CD4-positive, alpha-beta T cell treated with Interleukin-1 beta for 1 hour (primary cell): ENCODE measurements around the gene KRTAP19-2.

Source experiments
- DNase-seq, 2 donors: peaks; one replicate each; pipeline ENCODE4 v3.0.0-alpha.2; 2020 to 2022

Gene KRTAP19-2, protein sequence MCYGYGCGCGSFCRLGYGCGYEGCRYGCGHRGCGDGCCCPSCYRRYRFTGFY

GRCh38 chr21:30487336-30487735 is at the start of gene KRTAP19-2:
Gene KRTAP19-2 (minus strand): TSS chr21:30487436. CDS start chr21:30487348, 88 bp downstream.
- DNase-seq, result no peak

- no peak for DNase-seq
Measured at GRCh38 chr21:30518876-30519275, 31.6 kb upstream of the KRTAP19-2 start.

GRCh38 chr21:30515681-30516080 is 28.4 kb upstream of the KRTAP19-2 start:
- no peak for DNase-seq

GRCh38 chr21:30505621-30506205 is 18.5 kb upstream of the KRTAP19-2 start:
- DNase-seq, result peak in 1 of 2 donors; percentile 2

GRCh38 chr21:30502041-30502440 is 14.8 kb upstream of the KRTAP19-2 start, which contains the start of gene KRTAP19-5:
Gene KRTAP19-5 (minus strand): TSS chr21:30502141. CDS start chr21:30502090, 51 bp downstream.
- no peak for DNase-seq

GRCh38 chr21:30497065-30497464 is 9.8 kb upstream of the KRTAP19-2 start, which contains the start of gene KRTAP19-4:
Gene KRTAP19-4 (minus strand): TSS chr21:30497165. CDS start chr21:30497110, 55 bp downstream.
- DNase-seq, result no peak

- no peak for DNase-seq
Measured at GRCh38 chr21:30491963-30492428, 4.8 kb upstream of the KRTAP19-2 start, which contains the start of gene KRTAP19-3. Gene KRTAP19-3 (minus strand): TSS chr21:30492013. CDS start chr21:30491957, 56 bp downstream.

DNA sequence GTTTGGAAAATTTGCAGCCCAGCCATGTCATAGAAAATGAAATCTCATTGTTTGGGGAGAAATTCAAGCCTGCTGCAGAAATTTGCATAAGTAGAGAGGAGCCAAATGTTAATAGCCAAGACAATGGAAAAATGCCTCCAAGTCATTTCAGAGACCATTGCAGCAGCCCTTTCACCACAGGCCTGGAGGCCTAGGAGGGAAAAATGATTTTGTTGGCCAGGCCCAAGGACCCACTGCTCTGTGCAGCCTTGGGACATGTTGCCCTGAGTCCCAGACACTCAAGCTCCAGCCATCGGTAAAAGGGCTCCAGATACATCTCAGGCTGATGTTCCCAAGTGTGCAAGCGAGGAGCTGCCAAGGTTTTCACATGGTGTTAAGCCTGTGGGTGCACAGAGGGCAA is 1.1 kb downstream of the KRTAP19-2 start:
- DNase-seq, result no peak

DNA sequence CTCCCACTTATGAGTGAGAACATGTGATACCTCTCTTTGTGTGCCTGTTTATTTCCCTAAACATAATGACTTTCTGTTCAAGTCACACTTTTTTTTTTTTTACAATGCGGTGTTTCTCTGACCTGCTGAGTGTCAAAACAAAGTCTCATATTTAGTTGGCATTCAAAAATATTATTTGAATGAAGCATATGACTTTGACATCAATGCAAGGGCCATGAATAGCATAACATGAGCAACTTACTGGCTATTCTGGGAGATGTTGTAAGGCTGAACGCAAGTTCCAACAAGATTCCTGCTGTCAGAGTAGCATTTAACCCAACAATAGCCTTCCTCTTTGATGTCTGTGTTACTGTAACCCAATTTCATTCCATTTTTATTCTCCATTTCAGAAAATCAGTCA is 5.1 kb downstream of the KRTAP19-2 start:
- DNase-seq, result no peak

DNA sequence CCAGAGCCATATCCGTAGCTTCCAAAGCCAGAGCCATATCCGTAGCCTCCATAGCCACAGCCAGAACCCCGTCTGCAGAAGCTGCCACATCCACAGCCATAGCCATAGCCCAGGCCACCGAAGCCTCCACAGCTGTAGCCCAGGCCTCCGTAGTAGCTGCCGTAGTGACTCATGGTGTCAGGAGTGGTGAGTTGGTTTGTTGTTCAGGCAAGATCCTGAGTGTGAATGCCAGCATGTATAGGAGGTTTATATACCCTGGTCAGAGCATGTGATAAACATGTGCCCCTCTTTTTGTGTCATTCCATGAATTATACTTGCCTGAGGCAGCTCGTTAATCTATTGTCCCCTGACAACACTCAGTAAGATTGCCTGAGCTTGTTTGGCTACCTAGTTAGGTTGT is 7.1 kb downstream of the KRTAP19-2 start, which contains the start of gene KRTAP19-1:
Gene KRTAP19-1, minus strand, starts transcription at position 223 of the 400 bp plus-strand sequence. Its CDS starts 50 bp downstream, at position 173.
- DNase-seq, result no peak

DNA sequence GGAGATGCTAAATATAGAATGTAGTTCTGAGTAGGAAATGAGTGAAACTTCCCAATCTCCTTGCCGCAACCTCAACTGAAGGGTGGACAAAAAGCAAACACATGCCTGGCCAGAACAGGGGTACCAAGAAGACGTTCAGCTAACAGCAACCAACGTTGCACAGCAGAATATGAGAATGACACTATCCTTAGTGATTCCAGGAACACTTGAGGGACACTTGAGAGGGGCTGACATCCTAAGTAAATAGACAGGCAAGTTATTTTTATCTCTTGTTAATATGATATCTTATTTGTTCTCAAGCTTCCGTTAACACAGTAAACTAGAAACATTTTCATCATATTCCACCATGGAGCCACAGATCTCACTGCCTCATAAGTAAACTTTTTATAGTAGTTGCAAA is 8.0 kb downstream of the KRTAP19-2 start:
- no peak for DNase-seq

GRCh38 chr21:30478004-30478403 is 9.2 kb downstream of the KRTAP19-2 start:
- DNase-seq, result no peak

DNA sequence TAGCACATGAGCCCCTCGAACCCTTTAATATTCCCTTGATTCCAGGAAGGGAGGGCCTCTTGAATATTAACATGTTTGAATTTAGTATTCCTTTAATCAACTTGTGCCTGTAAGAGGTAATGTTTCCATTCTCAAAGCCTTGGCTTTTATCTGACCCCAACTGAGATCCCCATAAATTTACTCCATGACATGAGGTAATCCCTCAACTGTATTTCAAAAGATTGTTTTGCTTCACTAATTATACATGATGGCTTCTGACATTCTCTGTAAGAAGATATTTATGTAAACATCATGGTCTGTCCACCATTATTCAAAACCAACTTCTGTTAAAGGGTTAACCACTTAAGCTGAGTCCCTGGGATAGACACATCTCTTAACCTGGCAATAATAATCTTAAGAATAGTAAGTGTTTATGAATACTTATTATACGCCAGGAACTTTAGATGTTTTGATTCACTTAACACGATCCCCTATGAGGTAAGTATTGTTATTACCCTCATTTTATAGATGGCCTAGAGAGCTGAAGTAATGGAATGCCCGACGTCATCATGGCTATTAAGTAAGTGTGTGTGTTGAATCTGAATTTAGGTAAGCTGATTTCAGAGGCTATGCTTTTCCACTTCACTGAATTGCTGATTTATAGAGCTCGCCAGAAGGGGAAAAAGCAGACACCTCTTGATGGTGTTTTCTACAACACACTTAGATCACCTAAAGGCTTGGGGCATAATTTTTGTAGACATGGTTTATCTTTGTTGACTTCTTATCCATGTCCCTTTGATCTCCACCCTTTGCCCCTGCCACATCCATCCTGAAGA is 18.1 kb downstream of the KRTAP19-2 start:
- no peak for DNase-seq

- no peak for DNase-seq
Measured at GRCh38 chr21:30463713-30464112, 23.5 kb downstream of the KRTAP19-2 start.

DNA sequence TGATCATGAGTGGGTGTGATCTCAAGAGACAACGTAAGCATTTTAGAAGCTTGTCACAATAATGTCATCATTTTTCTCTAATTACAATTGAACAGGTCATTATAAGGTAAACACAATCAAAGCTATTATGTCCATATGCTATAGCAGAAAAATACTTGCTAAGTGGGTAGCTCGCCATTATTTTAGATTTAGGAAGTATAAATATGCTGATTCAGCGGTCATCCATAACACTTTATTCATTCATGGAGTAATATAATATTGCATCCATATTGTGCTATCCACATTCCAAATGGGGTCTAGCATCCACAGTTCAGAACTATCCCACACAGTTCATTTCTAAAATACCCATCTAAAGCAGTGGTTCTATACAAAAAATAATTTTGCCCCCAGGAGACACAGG is 38.7 kb downstream of the KRTAP19-2 start:
- no peak for DNase-seq

DNA sequence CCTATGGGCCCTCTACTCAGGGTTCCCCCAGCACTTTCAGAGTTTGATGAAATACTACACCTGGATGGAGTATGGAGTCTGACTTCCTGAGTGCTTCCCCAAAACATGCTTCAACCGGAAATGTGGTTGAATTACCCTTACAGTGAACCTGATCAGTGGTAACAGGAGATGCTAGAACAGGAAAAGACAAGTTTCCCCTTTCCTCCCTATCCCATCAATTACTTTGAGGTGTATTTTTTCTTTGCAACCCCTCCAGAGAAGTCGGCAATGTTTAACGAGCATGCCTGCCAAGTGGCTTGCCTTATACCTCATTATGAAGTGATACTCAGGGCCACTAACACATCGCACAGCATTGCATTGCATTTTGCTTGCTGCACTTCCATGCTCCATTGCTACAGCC is 40.2 kb downstream of the KRTAP19-2 start:
- DNase-seq, result no peak

DNA sequence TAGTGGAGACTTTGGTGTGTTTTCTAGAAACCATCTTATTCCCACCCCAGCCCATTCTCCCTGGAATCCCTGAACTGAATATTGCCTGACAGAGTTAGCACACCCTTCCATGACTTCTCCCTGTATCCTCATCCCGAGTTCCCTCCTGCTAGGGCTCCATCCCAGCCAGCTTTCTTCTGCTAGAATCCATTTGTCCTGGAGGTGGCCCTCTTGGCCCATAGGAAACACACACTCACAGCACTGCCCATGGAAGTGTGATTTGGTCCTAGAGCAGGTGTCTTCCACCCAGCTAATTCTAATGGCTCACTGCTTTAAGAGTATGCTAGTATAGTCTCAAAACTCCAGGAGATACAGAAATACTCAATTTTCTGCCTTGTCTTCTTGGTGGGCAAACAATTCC is 43.0 kb downstream of the KRTAP19-2 start:
- no peak for DNase-seq

- no peak for DNase-seq
Measured at GRCh38 chr21:30443226-30443625, 44.0 kb downstream of the KRTAP19-2 start.

DNA sequence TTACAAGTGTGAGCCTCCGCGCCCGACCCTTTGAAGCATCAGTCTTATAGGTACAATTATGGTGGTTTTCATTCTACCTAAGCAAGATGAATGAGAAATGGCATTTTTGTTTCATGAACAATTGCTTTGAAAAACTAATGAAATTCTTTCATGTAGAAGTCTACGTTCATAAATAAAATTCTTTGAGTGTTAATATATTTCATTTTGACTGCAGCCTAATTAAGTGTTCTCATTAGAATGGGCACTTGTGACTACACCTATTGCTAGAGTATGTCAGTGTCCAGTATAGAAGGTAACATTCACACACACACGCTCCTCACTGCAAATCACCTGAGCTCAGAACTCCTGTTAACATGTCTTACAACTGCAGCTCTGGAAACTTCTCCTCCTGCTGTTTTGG is 47.3 kb downstream of the KRTAP19-2 start, which contains the start of gene KRTAP15-1:
Gene KRTAP15-1, plus strand, starts transcription at position 301 of the 400 bp plus-strand sequence. Its CDS starts 53 bp downstream, at position 354.
- DNase-seq, result no peak
